PC-9 (cell line): ENCODE results near the gene LGALS9. TPM values are rescaled to one million over a fixed set of nuclear protein-coding genes. Genes with fewer than 3 reads are reported as not detected.

Experiments used
- BruUV-seq: library from RNA; stranded (reverse); fragments of 400-500 nt; replicated peaks from 2 replicates; lab custom pipeline; 2021; lab: Mats Ljungman, UMichigan
- CTCF ChIA-PET: fragments of 300-600 bp; sonication (Branson Sonifier 250); formaldehyde crosslinking; loops from one replicate; lab custom pipeline; 2022; ENCODE audit warnings: antibody characterized with exemption; lab: Charles Lee
- POLR2A ChIA-PET: fragments of 300-600 bp; sonication (Branson Sonifier 250); formaldehyde crosslinking; loops from one replicate; lab custom pipeline; 2022; ENCODE audit warnings: antibody characterized with exemption; ENCODE audit not compliant: unreplicated experiment; lab: Charles Lee
- DNase-seq, 2 experiments: peaks; one replicate each; pipeline versions ENCODE4 v3.0.0 to v3.0.0-alpha.2; 2015 to 2022; ENCODE audit warnings: mixed read lengths in 1 of 2
- H2AFZ ChIP-seq: fragments of 200-600 bp; sonication (generic); 2 replicates; pipeline ENCODE4 v1.8.1; 2017; ENCODE audit warnings: antibody characterized with exemption
- H3F3A ChIP-seq: fragments of 200-600 bp; sonication (generic); 2 replicates; pipeline ENCODE4 v1.8.1; 2017; ENCODE audit warnings: antibody characterized with exemption, mild to moderate bottlenecking, low read depth; ENCODE audit not compliant: insufficient read depth
- H3K27ac ChIP-seq: fragments of 200-600 bp; sonication (generic); 2 replicates; pipeline ENCODE4 v1.6.1; 2016; ENCODE audit warnings: mixed run types
- H3K27me3 ChIP-seq: fragments of 200-600 bp; sonication (generic); 2 replicates; pipeline ENCODE4 v1.6.1; 2016; ENCODE audit warnings: low read depth, mixed run types; ENCODE audit not compliant: insufficient read depth
- H3K36me3 ChIP-seq: fragments of 200-600 bp; sonication (generic); 2 replicates; pipeline ENCODE4 v1.6.1; 2016; ENCODE audit warnings: low read depth, mixed run types
- H3K4me1 ChIP-seq: fragments of 200-600 bp; sonication (generic); replicated peaks from 2 replicates; pipeline ENCODE4 v1.6.1; 2016; ENCODE audit warnings: mixed run types; ENCODE audit not compliant: insufficient read depth
- H3K4me2 ChIP-seq: fragments of 200-600 bp; sonication (generic); 2 replicates; pipeline ENCODE4 v1.6.1; 2017; ENCODE audit warnings: mixed run types
- H3K4me3 ChIP-seq: fragments of 200-600 bp; sonication (generic); 2 replicates; pipeline ENCODE4 v1.6.1; 2016; ENCODE audit warnings: mixed run types
- H3K79me2 ChIP-seq: fragments of 200-600 bp; sonication (generic); 2 replicates; pipeline ENCODE4 v1.6.1; 2017; ENCODE audit warnings: low read depth, mixed run types
- H3K9me2 ChIP-seq: fragments of 200-600 bp; sonication (generic); 2 replicates; pipeline ENCODE4 v1.8.1; 2017; ENCODE audit warnings: mild to moderate bottlenecking; ENCODE audit not compliant: insufficient read depth
- H3K9me3 ChIP-seq: fragments of 200-600 bp; sonication (generic); 2 replicates; pipeline ENCODE4 v1.8.1; 2016; ENCODE audit warnings: low read depth; ENCODE audit not compliant: insufficient read depth
- H4K20me1 ChIP-seq: fragments of 200-600 bp; sonication (generic); 2 replicates; pipeline ENCODE4 v1.8.1; 2017; ENCODE audit not compliant: insufficient read depth
- CTCF ChIP-seq: fragments of 200-600 bp; sonication (generic); conservative IDR thresholded peaks from 2 replicates; pipeline ENCODE4 v1.6.1; 2017; ENCODE audit warnings: mixed run types, antibody characterized with exemption, mild to moderate bottlenecking, moderate library complexity
- EZH2 ChIP-seq: fragments of 200-600 bp; sonication (generic); IDR thresholded peaks from 2 replicates; pipeline ENCODE4 v1.8.0; 2017; ENCODE audit warnings: antibody characterized with exemption, low read depth
- intact Hi-C: fragments of 100-400 bp; cut with micrococcal nuclease; formaldehyde crosslinking; loops from one replicate; pipeline ENCODE4 v1.10.0; 2022; ENCODE audit not compliant: unreplicated experiment
- total RNA-seq: library from RNA; stranded (reverse); gene quantifications from 2 replicates; pipeline ENCODE4 v1.2.3, GENCODE V29; 2021

Gene LGALS9
- total RNA-seq, 1 experiment from 2014 or later, result 14.5 TPM

- H3K9me2 ChIP-seq, result no peaks in the 10 kb centered on the region
- no peak for DNase-seq
- TF ChIP-seq CTCF (no peak), EZH2 (no peak)
- no peaks in the 10 kb centered on the region for H3K79me2 ChIP-seq
- no peaks in the 10 kb centered on the region for H3K4me1 ChIP-seq
- H3K27me3 ChIP-seq, result no peaks in the 10 kb centered on the region
- H3K9me3 ChIP-seq, result no peaks in the 10 kb centered on the region
- H3F3A ChIP-seq, result no peaks in the 10 kb centered on the region
- no peaks in the 10 kb centered on the region for H4K20me1 ChIP-seq
- no peak overlapping the region for H3K4me3 ChIP-seq
- no peak overlapping the region for H3K27ac ChIP-seq
- intact Hi-C loops, result no loop called here
- ChIA-PET CTCF (no interaction called here), POLR2A (no interaction called here)
- no peaks in the 10 kb centered on the region for H3K36me3 ChIP-seq
- no TSS peak for BruUV-seq
- no peak overlapping the region for H3K4me2 ChIP-seq
- H2AFZ ChIP-seq, result no peak overlapping the region
Measured at GRCh38 chr17:27623614-27624013, 7.4 kb upstream of the LGALS9 start.

- CTCF ChIA-PET, result no interaction called here
- no peaks in the 10 kb centered on the region for H3K27me3 ChIP-seq
- intact Hi-C loops, result no loop called here
Measured at GRCh38 chr17:27624539-27624938, 6.4 kb upstream of the LGALS9 start.

GRCh38 chr17:27625856-27626255 lies 5.1 kb upstream of the LGALS9 start:
- Histone ChIP-seq H3K9me3 (no peaks in the 10 kb centered on the region), H3K27ac (no peak overlapping the region), H3K79me2 (no peaks in the 10 kb centered on the region), H3K4me1 (no peaks in the 10 kb centered on the region), H3K36me3 (no peaks in the 10 kb centered on the region), H2AFZ (no peak overlapping the region), H4K20me1 (no peaks in the 10 kb centered on the region), H3K27me3 (no peaks in the 10 kb centered on the region), H3K4me2 (no peak overlapping the region), H3K9me2 (no peaks in the 10 kb centered on the region), H3K4me3 (no peak overlapping the region), H3F3A (peaks cover 3% of the 10 kb centered on the region; the same call in 1 of the 2 replicates)
- ChIA-PET CTCF (no interaction called here), POLR2A (no interaction called here)
- no peak for DNase-seq
- TF ChIP-seq EZH2 (no peak), CTCF (no peak)
- no TSS peak for BruUV-seq
- intact Hi-C loops, result no loop called here

More at GRCh38 chr17:27624539-27624938, 6.4 kb upstream of the LGALS9 start:
- no peak overlapping the region for H2AFZ ChIP-seq
- no peak overlapping the region for H3K4me3 ChIP-seq
- no TSS peak for BruUV-seq
- no peaks in the 10 kb centered on the region for H3K4me1 ChIP-seq
- DNase-seq, result no peak
- no peaks in the 10 kb centered on the region for H3K79me2 ChIP-seq
- no peaks in the 10 kb centered on the region for H4K20me1 ChIP-seq
- peaks cover 3% of the 10 kb centered on the region; the same call in 1 of the 2 replicates for H3F3A ChIP-seq
- no peaks in the 10 kb centered on the region for H3K36me3 ChIP-seq
- POLR2A ChIA-PET, result no interaction called here
- no peak overlapping the region for H3K4me2 ChIP-seq
- no peaks in the 10 kb centered on the region for H3K9me2 ChIP-seq
- H3K27ac ChIP-seq, result no peak overlapping the region
- TF ChIP-seq CTCF (no peak), EZH2 (no peak)
- no peaks in the 10 kb centered on the region for H3K9me3 ChIP-seq
